ENCODE measurements around the gene KDM4E.

Gene KDM4E
- 0 reads per million in 3 donors for total RNA-seq

DNA sequence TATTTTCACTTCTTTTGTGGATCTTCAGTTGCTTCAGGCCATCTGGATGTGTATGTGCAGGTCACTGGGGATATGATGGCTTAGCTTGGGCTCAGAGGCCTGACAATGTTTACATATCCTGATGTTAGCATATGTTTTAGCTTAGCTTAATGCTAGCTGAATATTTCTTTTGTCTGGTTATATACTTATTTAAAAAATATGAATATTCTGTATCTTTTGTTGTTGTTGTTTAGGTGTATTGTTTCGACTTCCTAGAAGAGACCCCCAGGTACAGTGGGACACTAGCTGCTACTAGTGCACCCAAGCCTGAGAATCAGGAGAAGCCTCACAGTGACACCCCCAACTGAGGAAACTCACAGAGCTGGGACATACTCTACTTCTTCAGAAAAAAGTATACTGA lies at the start of gene KDM4E:
Gene KDM4E (plus strand): TSS at position 301 of the 400 bp plus-strand sequence. CDS start 300 bp downstream, outside the sequence.
- H3K4me1 ChIP-seq (ENCODE audit: control insufficient read depth, insufficient read depth, low read length, poor library complexity, severe bottlenecking): no peaks in the 10 kb centered on the region
- H3K9me3 ChIP-seq (ENCODE audit: control insufficient read depth, low read length): no peaks in the 10 kb centered on the region
- H3K4me3 ChIP-seq (ENCODE audit: insufficient read depth, low read depth, low read length, poor library complexity, severe bottlenecking): no peak within 1 kb of the TSS

DNA sequence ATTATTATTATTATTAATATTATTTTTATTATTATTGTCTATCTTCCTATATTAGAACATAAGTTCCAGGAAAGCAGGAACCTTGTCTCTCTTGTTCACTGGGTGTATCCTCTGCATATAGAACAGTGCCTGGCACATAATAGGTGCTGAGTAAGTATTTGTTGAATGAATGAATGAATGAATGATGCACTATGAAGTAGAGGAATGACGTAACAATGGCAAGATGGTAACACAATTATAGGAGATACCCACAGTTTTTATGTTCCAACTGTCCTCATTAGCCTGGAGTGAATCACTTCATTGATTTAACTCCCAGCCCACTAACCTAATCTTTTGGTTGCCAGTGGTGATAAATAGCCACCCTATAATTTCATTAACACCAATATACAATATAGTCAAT lies 49.5 kb upstream of the KDM4E start:
- H3K4me1 ChIP-seq (ENCODE audit: control insufficient read depth, insufficient read depth, low read length, poor library complexity, severe bottlenecking): peaks cover 5% of the 10 kb centered on the region
- H3K27ac ChIP-seq (ENCODE audit: insufficient read depth, low read length, poor library complexity, severe bottlenecking): no peak overlapping the region
- DNase-seq: no peak
- H3K36me3 ChIP-seq (ENCODE audit: control insufficient read depth, insufficient read depth, low read length): peaks cover 9% of the 10 kb centered on the region
- no peak overlapping the region for H3K4me3 ChIP-seq (ENCODE audit: insufficient read depth, low read depth, low read length, poor library complexity, severe bottlenecking)
- H3K27me3 ChIP-seq (replicated peaks; ENCODE audit: control insufficient read depth, insufficient read depth, low read length, poor library complexity, severe bottlenecking): no peaks in the 10 kb centered on the region
- no peaks in the 10 kb centered on the region for H3K9me3 ChIP-seq (ENCODE audit: control insufficient read depth, low read length)

More for the DNA sequence above, at the start of gene KDM4E:
- no peaks in the 10 kb centered on the region for H3K27me3 ChIP-seq (replicated peaks; ENCODE audit: control insufficient read depth, insufficient read depth, low read length, poor library complexity, severe bottlenecking)
- H3K27ac ChIP-seq (ENCODE audit: insufficient read depth, low read length, poor library complexity, severe bottlenecking): no peak within 1 kb of the TSS
- DNase-seq: no peak
- no peaks in the 10 kb centered on the region for H3K36me3 ChIP-seq (ENCODE audit: control insufficient read depth, insufficient read depth, low read length)

DNA sequence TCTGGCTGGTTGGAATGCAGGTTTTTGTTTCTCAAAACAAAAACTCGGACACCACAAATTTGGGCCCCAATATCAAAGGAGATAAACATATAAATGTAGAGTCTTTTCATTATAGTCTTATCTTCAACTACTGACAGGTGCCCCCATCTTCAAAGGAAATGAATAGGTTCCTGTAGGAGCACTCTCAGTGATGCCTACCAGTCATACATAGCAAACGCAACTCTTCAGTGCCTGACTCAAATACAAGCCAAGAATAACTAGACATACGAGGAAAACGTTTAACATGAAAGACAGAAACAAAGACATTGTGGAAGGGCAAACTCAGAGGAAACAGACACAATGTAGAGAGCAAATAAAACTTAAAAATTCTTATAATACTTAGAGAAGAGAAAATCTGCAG lies 37.7 kb upstream of the KDM4E start:
- no peaks in the 10 kb centered on the region for H3K27me3 ChIP-seq (replicated peaks; ENCODE audit: control insufficient read depth, insufficient read depth, low read length, poor library complexity, severe bottlenecking)
- no peaks in the 10 kb centered on the region for H3K4me1 ChIP-seq (ENCODE audit: control insufficient read depth, insufficient read depth, low read length, poor library complexity, severe bottlenecking)
- H3K9me3 ChIP-seq (ENCODE audit: control insufficient read depth, low read length): no peaks in the 10 kb centered on the region
- no peaks in the 10 kb centered on the region for H3K36me3 ChIP-seq (ENCODE audit: control insufficient read depth, insufficient read depth, low read length)
- H3K4me3 ChIP-seq (ENCODE audit: insufficient read depth, low read depth, low read length, poor library complexity, severe bottlenecking): no peak overlapping the region
- DNase-seq: no peak
- H3K27ac ChIP-seq (ENCODE audit: insufficient read depth, low read length, poor library complexity, severe bottlenecking): no peak overlapping the region

DNA sequence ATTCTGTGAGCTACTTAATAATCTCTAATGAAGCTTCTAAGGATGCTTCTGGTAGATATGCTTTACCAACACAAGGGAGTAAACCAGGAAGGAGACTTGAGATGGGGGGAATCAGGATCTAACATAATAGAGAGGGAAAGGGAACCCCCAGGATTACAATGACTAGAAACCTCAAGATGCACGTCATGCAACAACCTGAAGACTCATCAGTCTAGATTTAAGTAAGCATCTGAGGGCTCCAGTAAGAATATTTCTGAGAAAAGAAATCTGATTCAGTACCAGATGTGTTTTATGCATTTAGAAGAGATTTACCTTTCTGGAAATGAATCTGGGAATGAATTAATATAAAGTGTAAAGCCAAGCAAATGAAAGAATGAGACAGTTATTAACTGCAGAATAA lies 36.3 kb upstream of the KDM4E start:
- Histone ChIP-seq H3K4me1 (ENCODE audit: control insufficient read depth, insufficient read depth, low read length, poor library complexity, severe bottlenecking) (no peaks in the 10 kb centered on the region), H3K36me3 (ENCODE audit: control insufficient read depth, insufficient read depth, low read length) (no peaks in the 10 kb centered on the region), H3K27ac (ENCODE audit: insufficient read depth, low read length, poor library complexity, severe bottlenecking) (no peak overlapping the region), H3K9me3 (ENCODE audit: control insufficient read depth, low read length) (no peaks in the 10 kb centered on the region), H3K4me3 (ENCODE audit: insufficient read depth, low read depth, low read length, poor library complexity, severe bottlenecking) (no peak overlapping the region), H3K27me3 (replicated peaks; ENCODE audit: control insufficient read depth, insufficient read depth, low read length, poor library complexity, severe bottlenecking) (no peaks in the 10 kb centered on the region)
- no peak for DNase-seq

DNA sequence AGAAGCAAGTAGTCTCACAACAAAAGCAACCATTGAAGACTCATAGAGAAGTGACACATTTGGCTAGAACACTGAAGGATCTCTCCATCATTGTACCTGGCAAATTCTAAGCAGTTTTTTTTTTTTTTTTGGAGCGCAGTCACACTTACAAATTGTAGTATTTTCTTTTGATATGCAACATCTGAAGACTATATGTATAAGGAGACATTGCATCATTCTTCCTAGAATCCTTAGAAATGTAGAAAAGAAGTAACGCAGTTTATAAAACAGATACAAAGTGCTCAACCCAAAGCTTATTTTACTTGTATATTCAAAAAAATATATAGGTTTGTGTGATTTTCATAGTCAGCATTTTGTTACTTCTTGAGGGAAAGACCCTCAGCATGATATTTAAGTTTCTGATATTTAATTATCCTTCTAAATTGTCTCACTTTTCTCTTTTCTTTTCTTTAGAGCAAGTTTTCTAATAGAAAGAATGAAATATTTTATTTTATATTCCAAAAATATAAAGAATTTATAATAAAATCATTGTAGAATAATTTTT lies 31.6 kb upstream of the KDM4E start:
- DNase-seq: no peak
- Histone ChIP-seq H3K4me3 (ENCODE audit: insufficient read depth, low read depth, low read length, poor library complexity, severe bottlenecking) (no peak overlapping the region), H3K27me3 (replicated peaks; ENCODE audit: control insufficient read depth, insufficient read depth, low read length, poor library complexity, severe bottlenecking) (no peaks in the 10 kb centered on the region), H3K4me1 (ENCODE audit: control insufficient read depth, insufficient read depth, low read length, poor library complexity, severe bottlenecking) (no peaks in the 10 kb centered on the region), H3K36me3 (ENCODE audit: control insufficient read depth, insufficient read depth, low read length) (no peaks in the 10 kb centered on the region), H3K9me3 (ENCODE audit: control insufficient read depth, low read length) (no peaks in the 10 kb centered on the region), H3K27ac (ENCODE audit: insufficient read depth, low read length, poor library complexity, severe bottlenecking) (no peak overlapping the region)

DNA sequence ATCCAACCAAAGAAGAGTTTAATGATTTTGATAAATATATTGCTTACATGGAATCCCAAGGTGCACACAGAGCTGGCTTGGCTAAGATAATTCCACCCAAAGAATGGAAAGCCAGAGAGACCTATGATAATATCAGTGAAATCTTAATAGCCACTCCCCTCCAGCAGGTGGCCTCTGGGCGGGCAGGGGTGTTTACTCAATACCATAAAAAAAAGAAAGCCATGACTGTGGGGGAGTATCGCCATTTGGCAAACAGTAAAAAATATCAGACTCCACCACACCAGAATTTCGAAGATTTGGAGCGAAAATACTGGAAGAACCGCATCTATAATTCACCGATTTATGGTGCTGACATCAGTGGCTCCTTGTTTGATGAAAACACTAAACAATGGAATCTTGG lies 27.6 kb upstream of the KDM4E start:
- no peaks in the 10 kb centered on the region for H3K4me1 ChIP-seq (ENCODE audit: control insufficient read depth, insufficient read depth, low read length, poor library complexity, severe bottlenecking)
- no peak overlapping the region for H3K4me3 ChIP-seq (ENCODE audit: insufficient read depth, low read depth, low read length, poor library complexity, severe bottlenecking)
- no peaks in the 10 kb centered on the region for H3K27me3 ChIP-seq (replicated peaks; ENCODE audit: control insufficient read depth, insufficient read depth, low read length, poor library complexity, severe bottlenecking)
- DNase-seq: no peak
- H3K27ac ChIP-seq (ENCODE audit: insufficient read depth, low read length, poor library complexity, severe bottlenecking): no peak overlapping the region
- no peaks in the 10 kb centered on the region for H3K9me3 ChIP-seq (ENCODE audit: control insufficient read depth, low read length)
- no peaks in the 10 kb centered on the region for H3K36me3 ChIP-seq (ENCODE audit: control insufficient read depth, insufficient read depth, low read length)

DNA sequence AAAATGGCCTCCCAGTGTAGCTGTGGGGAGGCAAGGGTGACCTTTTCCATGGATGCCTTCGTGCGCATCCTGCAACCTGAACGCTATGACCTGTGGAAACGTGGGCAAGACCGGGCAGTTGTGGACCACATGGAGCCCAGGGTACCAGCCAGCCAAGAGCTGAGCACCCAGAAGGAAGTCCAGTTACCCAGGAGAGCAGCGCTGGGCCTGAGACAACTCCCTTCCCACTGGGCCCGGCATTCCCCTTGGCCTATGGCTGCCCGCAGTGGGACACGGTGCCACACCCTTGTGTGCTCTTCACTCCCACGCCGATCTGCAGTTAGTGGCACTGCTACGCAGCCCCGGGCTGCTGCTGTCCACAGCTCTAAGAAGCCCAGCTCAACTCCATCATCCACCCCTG lies 26.8 kb upstream of the KDM4E start:
- no peaks in the 10 kb centered on the region for H3K9me3 ChIP-seq (ENCODE audit: control insufficient read depth, low read length)
- no peaks in the 10 kb centered on the region for H3K27me3 ChIP-seq (replicated peaks; ENCODE audit: control insufficient read depth, insufficient read depth, low read length, poor library complexity, severe bottlenecking)
- DNase-seq: no peak

DNA sequence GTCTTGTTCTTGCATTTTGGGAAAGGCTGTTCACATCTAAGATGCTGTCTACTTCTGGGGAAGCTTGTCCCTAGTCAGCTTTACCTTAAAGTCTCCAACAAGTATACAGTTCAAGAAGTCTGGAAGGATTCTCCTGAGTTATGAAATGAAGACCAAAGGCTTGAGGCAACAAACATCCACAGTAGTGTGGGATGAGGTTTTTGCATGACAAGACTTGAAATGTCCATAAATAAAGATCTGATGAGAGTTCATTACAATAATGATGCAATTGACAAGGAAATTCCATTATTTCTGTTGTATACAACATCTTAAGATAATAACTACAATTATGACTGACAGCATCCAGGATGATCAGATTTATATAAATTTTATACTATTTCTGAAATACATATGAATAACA lies 21.3 kb upstream of the KDM4E start:
- H3K4me1 ChIP-seq (ENCODE audit: control insufficient read depth, insufficient read depth, low read length, poor library complexity, severe bottlenecking): no peaks in the 10 kb centered on the region
- H3K36me3 ChIP-seq (ENCODE audit: control insufficient read depth, insufficient read depth, low read length): no peaks in the 10 kb centered on the region
- no peak overlapping the region for H3K4me3 ChIP-seq (ENCODE audit: insufficient read depth, low read depth, low read length, poor library complexity, severe bottlenecking)
- no peaks in the 10 kb centered on the region for H3K9me3 ChIP-seq (ENCODE audit: control insufficient read depth, low read length)
- H3K27me3 ChIP-seq (replicated peaks; ENCODE audit: control insufficient read depth, insufficient read depth, low read length, poor library complexity, severe bottlenecking): no peaks in the 10 kb centered on the region
- no peak for DNase-seq
- no peak overlapping the region for H3K27ac ChIP-seq (ENCODE audit: insufficient read depth, low read length, poor library complexity, severe bottlenecking)

More for the DNA sequence above, 26.8 kb upstream of the KDM4E start:
- H3K4me3 ChIP-seq (ENCODE audit: insufficient read depth, low read depth, low read length, poor library complexity, severe bottlenecking): no peak overlapping the region
- no peak overlapping the region for H3K27ac ChIP-seq (ENCODE audit: insufficient read depth, low read length, poor library complexity, severe bottlenecking)
- no peaks in the 10 kb centered on the region for H3K4me1 ChIP-seq (ENCODE audit: control insufficient read depth, insufficient read depth, low read length, poor library complexity, severe bottlenecking)
- H3K36me3 ChIP-seq (ENCODE audit: control insufficient read depth, insufficient read depth, low read length): no peaks in the 10 kb centered on the region

DNA sequence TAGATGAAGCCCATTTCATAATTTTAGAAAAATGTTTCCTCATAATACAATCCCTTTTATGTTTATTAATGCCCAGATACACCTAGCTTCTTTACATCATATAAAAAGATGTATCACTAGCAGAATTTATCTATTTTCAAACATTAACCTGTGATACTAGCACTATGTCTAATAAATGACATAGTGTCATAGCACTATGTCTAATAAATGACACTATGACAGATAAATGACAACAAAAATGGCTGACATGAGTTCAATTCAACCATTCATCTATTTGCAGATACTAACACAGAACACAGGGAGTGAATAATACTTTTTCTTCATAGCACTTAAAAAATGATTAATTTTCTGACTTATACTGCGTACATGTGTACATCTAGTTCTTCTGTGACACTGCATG lies 19.4 kb upstream of the KDM4E start:
- no peak overlapping the region for H3K27ac ChIP-seq (ENCODE audit: insufficient read depth, low read length, poor library complexity, severe bottlenecking)
- H3K4me1 ChIP-seq (ENCODE audit: control insufficient read depth, insufficient read depth, low read length, poor library complexity, severe bottlenecking): no peaks in the 10 kb centered on the region
- no peak for DNase-seq
- H3K4me3 ChIP-seq (ENCODE audit: insufficient read depth, low read depth, low read length, poor library complexity, severe bottlenecking): no peak overlapping the region
- H3K36me3 ChIP-seq (ENCODE audit: control insufficient read depth, insufficient read depth, low read length): no peaks in the 10 kb centered on the region
- H3K9me3 ChIP-seq (ENCODE audit: control insufficient read depth, low read length): no peaks in the 10 kb centered on the region
- no peaks in the 10 kb centered on the region for H3K27me3 ChIP-seq (replicated peaks; ENCODE audit: control insufficient read depth, insufficient read depth, low read length, poor library complexity, severe bottlenecking)

DNA sequence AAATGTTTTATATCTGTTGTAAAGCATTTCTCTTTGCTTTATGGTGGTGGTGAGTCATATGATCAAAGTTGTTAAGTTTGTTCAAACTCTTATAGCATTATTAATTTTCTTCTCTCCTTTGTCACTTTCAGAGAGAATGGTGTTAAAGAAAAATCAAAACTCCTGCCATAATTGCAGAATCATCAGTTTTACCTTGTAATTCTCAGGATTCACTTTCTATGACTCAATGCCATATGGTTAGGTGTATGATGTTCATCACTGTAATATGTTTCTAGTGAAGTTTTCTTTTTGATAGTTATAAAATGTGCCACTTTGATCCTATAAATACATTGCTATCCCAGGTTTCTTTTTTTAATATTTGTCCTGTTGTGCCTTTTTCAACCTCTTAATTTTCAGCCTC lies 13.7 kb upstream of the KDM4E start:
- H3K27me3 ChIP-seq (replicated peaks; ENCODE audit: control insufficient read depth, insufficient read depth, low read length, poor library complexity, severe bottlenecking): no peaks in the 10 kb centered on the region
- no peaks in the 10 kb centered on the region for H3K9me3 ChIP-seq (ENCODE audit: control insufficient read depth, low read length)
- H3K4me3 ChIP-seq (ENCODE audit: insufficient read depth, low read depth, low read length, poor library complexity, severe bottlenecking): no peak overlapping the region
- no peak for DNase-seq
- no peaks in the 10 kb centered on the region for H3K36me3 ChIP-seq (ENCODE audit: control insufficient read depth, insufficient read depth, low read length)
- H3K4me1 ChIP-seq (ENCODE audit: control insufficient read depth, insufficient read depth, low read length, poor library complexity, severe bottlenecking): no peaks in the 10 kb centered on the region
- H3K27ac ChIP-seq (ENCODE audit: insufficient read depth, low read length, poor library complexity, severe bottlenecking): no peak overlapping the region

Data from effector memory CD4-positive, alpha-beta T cell (primary cell).